SJSA1 (cell line): ENCODE measurements around the gene CFAP251. TPM values are rescaled to one million over a fixed set of nuclear protein-coding genes. Genes with fewer than 3 reads are reported as not detected.

Source experiments
- DNase-seq, 2 experiments: peaks; one replicate each; pipeline ENCODE4 v3.0.0-alpha.2; 2015 to 2020; ENCODE audit warnings: low spot score in 2 of 2, low read depth in 1 of 2
- H3K27ac ChIP-seq: fragments of 250-450 bp; sonication (Bioruptor Pico); 2 replicates; pipeline ENCODE4 v1.5.1; 2020; ENCODE audit warnings: mild to moderate bottlenecking, moderate library complexity
- H3K27me3 ChIP-seq: fragments of 250-450 bp; sonication (Bioruptor Pico); replicated peaks from 2 replicates; pipeline ENCODE4 v1.5.1; 2020; ENCODE audit warnings: mild to moderate bottlenecking, moderate library complexity
- H3K36me3 ChIP-seq: fragments of 250-450 bp; sonication (Bioruptor Pico); 2 replicates; pipeline ENCODE4 v1.5.1; 2020; ENCODE audit warnings: mild to moderate bottlenecking
- H3K4me1 ChIP-seq: fragments of 250-450 bp; sonication (Bioruptor Pico); replicated peaks from 2 replicates; pipeline ENCODE4 v1.6.1; 2021; ENCODE audit warnings: mild to moderate bottlenecking
- H3K4me3 ChIP-seq: fragments of 250-450 bp; sonication (Bioruptor Pico); 2 replicates; pipeline ENCODE4 v1.5.1; 2020; ENCODE audit warnings: mild to moderate bottlenecking
- H3K9me3 ChIP-seq: fragments of 250-450 bp; sonication (Bioruptor Pico); replicated peaks from 2 replicates; pipeline ENCODE4 v1.5.1; 2020; ENCODE audit warnings: mild to moderate bottlenecking
- total RNA-seq: library from RNA; depleted of rRNA; stranded (reverse); fragments of >200 nt; shearing (Covaris generic); gene quantifications from 2 replicates; pipeline ENCODE4 v1.2.3, GENCODE V29; 2014

The CFAP251 gene
- total RNA-seq, 1 experiment from 2014 or later = 10.2 TPM

DNA sequence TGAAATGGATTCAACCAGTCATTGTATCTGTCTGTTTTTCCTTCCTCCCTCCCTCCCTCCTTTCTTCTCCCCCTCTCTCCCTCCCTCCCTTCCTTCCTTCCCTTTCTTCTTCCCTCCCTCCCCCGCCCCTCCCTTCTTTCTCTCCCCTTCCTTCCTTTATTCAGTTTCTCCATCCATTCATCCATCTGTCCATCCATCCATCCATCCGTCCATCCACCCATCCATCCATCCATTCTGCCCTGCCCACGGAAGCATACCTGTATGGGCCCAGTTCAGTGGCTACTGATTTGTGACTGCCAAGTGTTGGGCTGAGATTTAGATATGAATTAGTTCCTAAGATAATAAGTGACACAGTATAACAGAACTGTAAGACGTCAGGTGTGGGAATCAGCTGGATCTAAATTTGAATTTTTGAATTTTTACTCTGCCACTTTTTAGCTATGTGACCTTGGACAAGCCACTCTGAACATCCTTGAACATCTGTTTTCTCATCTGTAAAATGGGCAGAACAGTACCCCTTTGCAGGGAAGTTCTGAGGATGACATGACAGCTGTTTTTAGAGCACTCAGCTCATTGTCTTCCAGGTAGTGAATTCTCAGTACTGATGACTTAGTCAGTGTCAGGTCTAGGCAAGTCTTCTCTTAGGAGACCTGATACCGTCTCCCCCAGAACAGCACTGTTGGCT, 42.9 kb downstream of the CFAP251 start:
- H3K27me3 ChIP-seq = no peaks in the 10 kb centered on the region
- H3K27ac ChIP-seq = no peak overlapping the region
- no peak overlapping the region for H3K4me3 ChIP-seq

DNA sequence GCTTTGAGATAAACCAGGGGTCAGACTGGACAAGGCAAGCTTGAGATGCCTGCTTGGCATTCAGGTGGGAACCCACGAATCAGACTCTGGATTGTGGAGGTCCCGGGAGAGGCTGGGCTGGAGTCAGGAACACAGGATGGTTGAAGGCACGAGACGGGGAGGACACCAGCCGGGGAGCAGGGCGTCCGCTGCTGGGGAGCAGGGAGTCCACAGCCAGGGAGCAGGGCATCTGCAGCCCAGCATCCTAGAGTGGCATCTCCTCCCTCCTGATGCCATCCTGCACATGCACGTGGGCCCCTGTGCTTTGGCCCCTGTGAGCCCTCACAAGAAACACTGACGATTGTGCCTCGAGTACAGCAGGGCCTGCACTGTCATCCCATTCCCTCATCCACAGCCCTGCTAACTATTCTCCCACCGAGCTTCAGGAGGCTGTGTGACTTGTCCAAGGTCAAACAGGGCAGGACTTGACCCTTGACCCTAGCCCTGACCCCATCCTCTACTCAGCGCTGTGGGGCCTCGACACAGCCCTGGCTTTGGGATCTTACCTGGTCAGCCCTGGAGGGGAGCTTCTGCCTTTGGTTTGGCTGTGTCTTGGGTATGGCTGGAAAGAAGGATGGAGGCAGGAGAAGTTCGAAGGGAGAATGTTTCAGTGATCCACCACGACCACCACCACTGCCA, 45.1 kb downstream of the CFAP251 start:
- no peak overlapping the region for H3K4me3 ChIP-seq
- peaks cover 13% of the 10 kb centered on the region for H3K4me1 ChIP-seq
- H3K9me3 ChIP-seq = no peaks in the 10 kb centered on the region
- H3K27me3 ChIP-seq = no peaks in the 10 kb centered on the region
- H3K27ac ChIP-seq = no peak overlapping the region
- DNase-seq = no peak
- H3K36me3 ChIP-seq = peaks cover 32% of the 10 kb centered on the region

More for the DNA sequence above, 42.9 kb downstream of the CFAP251 start:
- no peaks in the 10 kb centered on the region for H3K9me3 ChIP-seq
- no peak for DNase-seq
- H3K36me3 ChIP-seq = peaks cover 29% of the 10 kb centered on the region
- H3K4me1 ChIP-seq = peaks cover 21% of the 10 kb centered on the region

DNA sequence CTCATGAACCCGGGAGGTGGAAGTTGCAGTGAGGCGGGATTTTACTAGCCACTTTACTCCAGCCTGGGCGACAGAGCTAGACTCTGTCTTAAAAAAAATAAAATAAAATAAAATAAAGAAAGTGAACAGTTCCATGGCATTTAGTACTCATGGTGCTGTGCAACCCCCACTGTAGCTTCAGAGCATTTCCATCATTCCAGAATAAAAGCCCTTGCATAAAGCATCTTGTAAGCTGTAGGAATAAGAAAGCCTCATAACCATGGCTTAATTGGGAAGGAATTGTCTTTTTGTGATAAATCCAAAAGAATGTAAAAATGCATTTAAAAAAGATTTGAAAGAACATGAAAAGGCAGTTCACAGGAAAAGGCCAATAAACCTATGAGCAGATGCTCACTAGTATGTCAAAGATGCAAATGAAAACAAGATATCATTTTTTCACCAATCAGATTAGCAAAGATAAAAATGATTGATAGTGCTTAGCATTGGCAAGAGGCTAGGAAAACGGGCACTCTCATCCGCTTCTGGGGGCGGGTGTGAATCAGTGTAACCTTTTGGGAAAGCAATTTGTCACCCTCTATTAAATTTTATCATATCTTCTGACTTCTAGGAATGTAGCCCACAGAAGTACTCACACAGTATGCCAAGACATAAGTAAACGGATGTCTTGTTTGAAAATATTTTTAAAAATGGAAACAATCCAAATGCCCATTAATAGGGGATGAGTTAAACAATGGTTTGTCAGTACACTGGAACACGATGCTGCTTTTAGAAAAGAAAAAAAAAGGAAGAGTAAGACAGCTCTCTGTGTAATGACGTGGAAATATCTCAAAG, 46.6 kb downstream of the CFAP251 start:
- Histone ChIP-seq H3K36me3 (peaks cover 34% of the 10 kb centered on the region), H3K27me3 (no peaks in the 10 kb centered on the region), H3K4me1 (0 out of 2 replicates have a peak, but pooled peaks cover 4% of the 10 kb centered on the region), H3K27ac (no peak overlapping the region), H3K9me3 (no peaks in the 10 kb centered on the region), H3K4me3 (no peak overlapping the region)
- DNase-seq = peak in 1 of 2 experiments; percentile 6

DNA sequence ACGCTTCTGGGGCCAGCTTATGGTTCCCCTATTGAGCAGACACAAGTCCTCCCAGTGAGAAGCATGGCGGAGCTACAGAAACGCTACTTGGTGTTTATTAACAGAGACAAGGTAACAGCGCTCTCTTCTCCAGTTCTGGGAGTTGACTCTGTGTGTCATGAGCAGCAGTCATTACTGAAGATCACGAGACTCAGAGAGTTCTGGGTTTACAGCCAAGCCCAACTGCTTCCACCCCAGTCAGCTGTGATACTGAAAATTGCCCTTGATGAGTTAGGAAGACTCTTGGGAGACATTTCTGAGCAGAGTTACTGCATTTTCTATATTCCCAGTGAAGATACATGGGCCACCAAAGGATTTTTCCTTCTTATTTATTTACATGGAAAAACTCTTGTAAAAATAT, 48.6 kb downstream of the CFAP251 start:
- Histone ChIP-seq H3K27me3 (no peaks in the 10 kb centered on the region), H3K4me3 (no peak overlapping the region), H3K9me3 (no peaks in the 10 kb centered on the region), H3K4me1 (0 out of 2 replicates have a peak, but pooled peaks cover 4% of the 10 kb centered on the region), H3K36me3 (peaks cover 21% of the 10 kb centered on the region), H3K27ac (no peak overlapping the region)
- no peak for DNase-seq

DNA sequence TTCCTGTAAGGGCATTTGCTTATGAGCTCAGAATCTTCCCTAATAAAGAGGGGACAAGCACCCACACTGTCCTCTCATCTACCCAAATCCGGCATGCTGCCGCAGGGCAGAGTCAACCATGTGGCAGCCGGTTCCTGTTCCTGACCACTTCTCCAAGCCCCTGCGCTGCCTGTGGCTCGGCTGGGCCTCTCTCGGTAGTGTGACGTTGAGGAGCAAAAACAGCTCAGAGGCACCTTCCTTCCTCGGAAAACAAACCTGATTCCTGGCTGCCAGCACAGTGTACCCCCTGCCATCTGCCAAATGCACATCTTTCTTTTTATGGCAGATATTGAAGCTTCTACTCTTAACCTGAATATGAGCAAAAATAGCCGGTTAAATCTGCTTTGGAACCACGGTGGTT, 50.5 kb downstream of the CFAP251 start:
- H3K4me1 ChIP-seq = 0 out of 2 replicates have a peak, but pooled peaks cover 4% of the 10 kb centered on the region
- H3K9me3 ChIP-seq = peaks cover 3% of the 10 kb centered on the region; the same call in 1 of the 2 replicates
- no peaks in the 10 kb centered on the region for H3K27me3 ChIP-seq
- no peak overlapping the region for H3K27ac ChIP-seq
- peaks cover 15% of the 10 kb centered on the region for H3K36me3 ChIP-seq
- DNase-seq = no peak
- no peak overlapping the region for H3K4me3 ChIP-seq

DNA sequence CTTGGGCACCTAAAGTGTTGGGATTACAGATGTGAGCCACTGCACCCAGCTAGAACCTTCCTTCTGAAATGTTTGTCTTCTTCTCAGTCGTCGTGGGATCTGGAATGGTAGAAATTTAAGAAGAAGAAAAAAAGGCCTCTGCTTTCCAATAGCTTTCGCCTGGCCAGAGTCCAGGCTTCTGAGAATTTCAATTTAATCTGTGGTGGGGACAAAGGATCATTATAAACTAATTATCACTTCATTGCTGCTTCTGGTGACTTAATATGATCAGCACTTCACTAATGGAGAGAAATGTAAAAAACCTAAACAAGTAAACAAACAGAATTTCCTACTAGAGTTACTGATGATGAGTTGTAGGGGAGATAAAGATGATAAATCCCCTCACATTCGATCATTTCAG, 51.3 kb downstream of the CFAP251 start:
- no peak for DNase-seq
- H3K27ac ChIP-seq = no peak overlapping the region

DNA sequence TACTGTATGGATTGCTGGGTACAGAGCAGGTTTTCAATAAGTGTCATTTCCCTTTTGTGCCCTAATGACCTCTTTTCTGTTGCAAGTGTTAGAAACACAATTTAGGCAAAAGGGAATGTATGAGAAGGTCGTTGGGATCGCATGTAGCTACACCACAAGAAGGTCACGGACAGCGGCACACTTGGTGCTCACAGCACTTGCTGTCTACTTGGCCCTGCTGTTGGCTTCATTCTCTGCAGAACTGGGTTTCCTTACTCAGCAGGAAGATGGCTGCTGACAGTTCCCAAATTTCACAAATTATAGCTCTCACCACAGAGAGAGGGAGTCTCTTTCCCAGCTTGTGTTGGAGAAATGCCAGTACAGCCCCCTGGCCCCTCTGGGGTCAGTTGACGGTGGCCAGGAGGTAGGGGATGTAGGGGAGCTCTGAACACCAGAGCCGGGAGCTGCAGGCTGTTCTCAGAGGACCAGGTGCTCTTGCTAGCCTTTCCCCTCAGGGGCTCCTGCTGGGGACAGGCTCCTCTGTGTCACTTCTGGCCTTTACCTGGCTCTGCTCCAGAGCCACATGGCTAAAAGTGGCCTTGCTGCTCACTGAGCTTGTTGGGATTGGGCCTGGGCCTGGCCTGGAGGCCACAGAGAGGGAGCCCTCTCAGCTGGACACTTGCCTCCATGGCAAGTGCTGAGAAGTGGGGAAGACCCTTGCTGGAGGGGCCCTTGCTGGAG, 52.3 kb downstream of the CFAP251 start:
- Histone ChIP-seq H3K36me3 (peaks cover 15% of the 10 kb centered on the region), H3K9me3 (peaks cover 3% of the 10 kb centered on the region; the same call in 1 of the 2 replicates), H3K4me3 (no peak overlapping the region), H3K4me1 (no peaks in the 10 kb centered on the region), H3K27me3 (no peaks in the 10 kb centered on the region), H3K27ac (no peak overlapping the region)
- DNase-seq = no peak

More for the DNA sequence above, 51.3 kb downstream of the CFAP251 start:
- Histone ChIP-seq H3K36me3 (peaks cover 15% of the 10 kb centered on the region), H3K27me3 (no peaks in the 10 kb centered on the region), H3K4me3 (no peak overlapping the region), H3K9me3 (peaks cover 3% of the 10 kb centered on the region; the same call in 1 of the 2 replicates), H3K4me1 (0 out of 2 replicates have a peak, but pooled peaks cover 4% of the 10 kb centered on the region)

DNA sequence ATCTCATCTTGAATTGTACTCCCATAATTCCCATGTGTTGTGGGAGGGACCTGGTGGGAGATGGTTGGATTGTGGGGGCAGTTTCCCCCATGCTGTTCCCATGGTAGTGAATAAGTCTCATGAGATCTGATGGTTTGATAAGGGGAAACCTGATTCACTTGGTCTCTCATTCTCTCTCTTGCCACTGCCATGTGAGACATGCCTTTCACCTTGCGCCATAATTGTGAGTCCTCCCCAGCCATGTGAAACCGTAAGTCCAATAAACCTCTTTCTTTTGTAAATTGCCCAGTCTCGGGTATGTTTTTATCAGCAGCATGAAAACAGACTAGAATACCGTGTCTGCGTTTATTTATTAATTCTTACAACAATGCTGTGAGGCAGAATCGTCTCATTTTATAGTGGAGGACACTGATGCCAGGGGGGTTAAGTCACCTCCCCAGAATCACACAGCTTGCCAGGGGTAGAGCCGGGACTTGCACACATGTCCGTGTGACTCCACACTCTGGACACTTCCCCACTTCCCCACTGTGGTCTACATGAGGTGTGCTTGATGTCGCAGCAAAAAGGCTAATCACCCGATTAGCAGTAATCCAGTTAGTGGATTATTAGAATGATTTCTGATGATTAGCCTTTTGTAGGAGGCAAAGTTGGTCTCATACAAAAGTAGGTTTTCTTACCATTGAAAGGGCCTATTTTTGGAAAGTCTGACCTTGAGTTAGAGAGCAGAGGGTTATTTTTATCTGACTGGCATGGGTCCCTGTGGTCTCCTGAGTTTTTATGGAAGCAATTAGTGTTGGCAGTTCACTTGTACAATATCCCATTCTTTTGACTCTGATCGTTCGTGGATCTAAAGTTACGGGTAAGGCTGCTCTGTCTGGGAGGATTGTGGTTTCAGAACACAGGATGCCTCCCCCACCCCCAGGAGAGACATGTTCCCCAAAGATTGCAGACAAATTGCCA, 55.9 kb downstream of the CFAP251 start:
- no peak for DNase-seq
- H3K4me1 ChIP-seq = no peaks in the 10 kb centered on the region
- H3K27ac ChIP-seq = no peak overlapping the region
- peaks cover 2% of the 10 kb centered on the region for H3K36me3 ChIP-seq
- no peaks in the 10 kb centered on the region for H3K27me3 ChIP-seq
- H3K4me3 ChIP-seq = no peak overlapping the region
- peaks cover 3% of the 10 kb centered on the region; the same call in 1 of the 2 replicates for H3K9me3 ChIP-seq

DNA sequence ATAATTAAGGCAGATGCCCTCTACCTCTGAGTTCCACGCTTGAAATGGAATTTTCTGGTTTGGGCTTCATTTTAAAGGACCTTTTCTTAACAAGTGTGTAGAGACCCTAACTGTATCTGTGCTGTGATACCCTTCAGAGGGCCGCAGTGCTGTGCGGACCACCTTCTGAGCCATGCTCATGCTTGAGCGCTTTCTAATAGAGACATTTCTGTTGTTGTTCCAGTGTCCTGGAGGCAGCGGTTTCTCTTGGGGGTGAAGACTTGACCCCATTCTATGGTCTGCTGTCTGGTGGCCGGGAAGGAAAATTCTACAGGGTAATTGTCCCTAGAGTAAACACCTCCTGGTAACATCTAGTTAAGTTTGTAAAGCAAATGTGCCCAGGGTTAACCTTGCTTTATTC, 56.6 kb downstream of the CFAP251 start:
- Histone ChIP-seq H3K27me3 (no peaks in the 10 kb centered on the region), H3K4me3 (no peak overlapping the region), H3K36me3 (no peaks in the 10 kb centered on the region; the same call in 1 of the 2 replicates), H3K9me3 (peaks cover 3% of the 10 kb centered on the region; the same call in 1 of the 2 replicates), H3K4me1 (no peaks in the 10 kb centered on the region), H3K27ac (no peak overlapping the region)
- no peak for DNase-seq

DNA sequence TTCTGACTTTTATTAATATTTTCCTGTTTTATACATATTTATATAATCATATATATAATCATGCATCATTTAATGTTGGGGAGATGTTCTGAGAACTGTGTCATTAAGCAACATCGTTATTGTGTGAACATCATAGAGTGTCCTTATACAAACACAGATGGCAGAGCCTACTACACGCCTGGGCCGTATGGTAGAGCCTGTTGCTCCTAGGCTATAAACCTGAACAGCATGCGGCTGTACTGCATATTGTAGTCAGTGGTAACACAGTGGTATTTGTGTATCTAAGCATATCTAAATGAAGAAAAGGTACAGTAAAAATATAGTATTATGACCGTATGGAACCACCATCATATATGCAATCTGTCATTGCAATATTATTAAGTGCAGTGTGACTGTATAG, 58.6 kb downstream of the CFAP251 start:
- no peaks in the 10 kb centered on the region for H3K4me1 ChIP-seq
- H3K36me3 ChIP-seq = no peaks in the 10 kb centered on the region; the same call in 1 of the 2 replicates
- no peaks in the 10 kb centered on the region for H3K27me3 ChIP-seq
- DNase-seq = no peak
- H3K27ac ChIP-seq = no peak overlapping the region
- no peak overlapping the region for H3K4me3 ChIP-seq
- H3K9me3 ChIP-seq = peaks cover 3% of the 10 kb centered on the region; the same call in 1 of the 2 replicates

DNA sequence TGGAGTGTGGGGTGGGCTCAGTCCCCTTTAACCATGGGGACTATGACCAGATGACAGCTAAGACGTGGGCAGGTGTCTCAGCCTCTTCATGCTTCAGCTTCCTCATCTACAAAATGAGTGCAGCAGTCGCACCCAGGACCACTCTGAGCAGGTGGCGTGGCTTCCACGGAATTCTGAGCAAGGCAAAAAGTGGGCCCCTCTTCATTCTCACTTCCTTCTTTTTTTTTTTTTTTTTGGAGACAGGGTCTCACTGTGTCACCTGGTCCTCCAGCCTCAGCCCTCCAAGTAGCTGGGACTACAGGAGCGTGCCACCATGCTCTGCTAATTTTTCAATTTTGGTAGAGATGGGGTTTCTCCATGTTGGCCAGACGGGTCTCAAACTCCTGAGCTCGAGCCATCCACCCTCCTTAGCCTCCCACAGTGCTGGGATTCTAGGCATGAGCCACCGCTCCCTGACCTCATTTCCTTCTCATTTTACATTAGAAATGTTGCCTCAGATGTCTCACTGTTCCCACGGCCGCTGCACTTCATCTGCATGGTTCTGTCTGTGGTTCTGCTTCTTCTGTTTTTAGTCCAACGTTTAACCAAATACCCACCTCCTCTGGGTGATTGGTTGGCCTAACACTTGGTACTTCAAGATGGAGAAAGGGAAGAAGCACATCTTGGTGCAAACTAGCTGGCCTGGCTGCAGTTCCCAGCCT, 61.9 kb downstream of the CFAP251 start:
- DNase-seq = no peak
- Histone ChIP-seq H3K36me3 (no peaks in the 10 kb centered on the region), H3K9me3 (no peaks in the 10 kb centered on the region), H3K4me1 (no peaks in the 10 kb centered on the region), H3K27me3 (no peaks in the 10 kb centered on the region), H3K4me3 (no peak overlapping the region), H3K27ac (no peak overlapping the region)

DNA sequence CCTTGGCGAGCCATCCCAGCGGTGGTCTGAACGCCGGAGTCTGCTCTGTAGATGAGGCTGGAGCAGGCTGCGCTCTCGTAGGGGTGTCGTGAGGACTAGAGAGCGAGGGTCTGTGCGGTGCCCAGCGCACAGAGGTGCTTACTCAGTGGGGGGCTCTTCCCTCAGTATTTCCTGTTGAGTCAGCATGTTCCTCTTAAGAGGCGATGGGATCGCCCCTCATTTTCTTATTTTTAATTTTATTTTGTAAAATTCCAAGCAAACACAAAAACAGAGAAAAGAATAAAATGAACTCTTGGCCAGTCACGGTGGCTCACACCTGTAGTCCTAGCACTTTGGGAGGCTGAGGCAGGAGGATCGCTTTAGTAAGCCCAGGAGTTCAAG, 62.5 kb downstream of the CFAP251 start:
- H3K4me3 ChIP-seq = no peak overlapping the region
- H3K27ac ChIP-seq = no peak overlapping the region
- no peak for DNase-seq
- no peaks in the 10 kb centered on the region for H3K27me3 ChIP-seq
- no peaks in the 10 kb centered on the region for H3K36me3 ChIP-seq
- H3K4me1 ChIP-seq = no peaks in the 10 kb centered on the region
- H3K9me3 ChIP-seq = no peaks in the 10 kb centered on the region
